Stimulated activated CD4-positive, alpha-beta T cell treated with anti-CD3 and anti-CD28 coated beads, Interleukin-1b, Interleukin-23, amount 100 ng/mL, for 24 hours (primary cell): ENCODE measurements around the gene SEPTIN2.
"Not testable (repeated sequence)": the region's sequence is repeated elsewhere in the genome, so short reads cannot be mapped to it uniquely, and the experiment has no call there.

Experiments
- DNase-seq, 4 experiments: peaks; one replicate each; pipeline ENCODE4 v3.0.0-alpha.2; 2020; ENCODE audit warnings: low read depth in 4 of 4, low spot score in 1 of 4

SEPTIN2 gene

GRCh38 chr2:241286348-241287090 is 29.2 kb upstream of the SEPTIN2 start:
- no peak for DNase-seq

DNA sequence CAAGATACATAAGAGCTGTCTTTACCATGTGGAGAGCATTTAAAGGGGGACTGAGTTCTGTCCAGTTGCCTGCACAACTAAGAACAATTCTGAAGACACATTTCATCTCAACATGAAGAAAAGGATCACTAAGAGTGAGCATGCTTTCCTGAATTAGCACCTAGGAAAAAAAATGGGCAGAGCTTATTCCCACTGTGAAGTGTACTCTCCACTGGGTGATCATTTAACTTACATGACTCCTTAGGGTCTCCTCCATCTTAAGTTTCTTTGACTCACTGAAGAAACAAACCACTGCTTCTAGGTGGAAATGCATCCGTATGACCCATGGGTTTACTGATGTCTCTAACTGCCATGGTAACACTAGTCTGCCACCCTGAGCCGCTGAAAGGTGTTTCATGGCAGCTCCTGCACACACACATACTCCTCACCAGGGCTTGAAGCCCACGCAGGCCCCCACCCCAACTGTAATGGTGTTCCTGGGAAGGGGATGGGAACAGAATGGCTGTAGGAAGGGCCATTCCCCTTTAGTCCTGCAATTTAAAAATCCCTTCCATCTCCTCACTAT is 27.3 kb upstream of the SEPTIN2 start:
- no peak for DNase-seq

DNA sequence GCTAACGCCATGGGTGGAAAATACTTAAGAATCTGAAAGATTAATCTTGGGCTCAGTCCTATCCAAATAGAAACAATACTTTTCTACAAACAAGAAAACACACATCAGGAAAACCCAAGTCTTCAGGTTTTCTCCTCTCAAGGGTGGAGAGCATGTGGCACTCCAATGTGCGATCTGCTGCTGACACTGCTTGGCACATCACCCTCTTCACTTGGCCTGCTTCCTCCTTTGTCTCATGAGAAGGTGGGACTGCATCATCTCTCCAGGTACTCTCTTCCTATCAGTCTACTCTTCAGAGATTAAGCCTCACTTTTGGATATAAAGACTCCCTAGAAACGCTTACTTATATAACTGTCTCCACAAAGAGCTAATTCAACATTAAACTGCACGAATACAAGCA is 26.7 kb upstream of the SEPTIN2 start:
- DNase-seq: no peak

DNA sequence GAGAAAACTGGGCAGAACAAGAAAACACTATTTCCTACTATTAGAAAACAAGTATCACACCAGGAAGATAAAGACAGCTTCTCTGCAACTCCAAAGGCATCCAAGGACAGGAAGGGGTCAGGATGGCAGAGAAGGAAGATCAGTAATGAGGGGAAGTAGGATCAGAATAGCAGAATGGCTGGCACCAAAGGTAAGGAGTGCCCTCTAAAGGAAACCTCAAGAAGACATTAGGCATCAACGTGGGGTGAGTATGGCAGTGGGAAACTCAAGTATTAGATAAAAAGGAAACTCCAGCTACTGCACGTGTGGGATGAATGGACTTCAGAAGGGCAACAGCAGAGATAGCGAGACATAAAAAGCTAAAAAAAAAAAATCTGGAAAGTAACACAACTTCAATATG is 26.1 kb upstream of the SEPTIN2 start:
- no peak for DNase-seq

DNA sequence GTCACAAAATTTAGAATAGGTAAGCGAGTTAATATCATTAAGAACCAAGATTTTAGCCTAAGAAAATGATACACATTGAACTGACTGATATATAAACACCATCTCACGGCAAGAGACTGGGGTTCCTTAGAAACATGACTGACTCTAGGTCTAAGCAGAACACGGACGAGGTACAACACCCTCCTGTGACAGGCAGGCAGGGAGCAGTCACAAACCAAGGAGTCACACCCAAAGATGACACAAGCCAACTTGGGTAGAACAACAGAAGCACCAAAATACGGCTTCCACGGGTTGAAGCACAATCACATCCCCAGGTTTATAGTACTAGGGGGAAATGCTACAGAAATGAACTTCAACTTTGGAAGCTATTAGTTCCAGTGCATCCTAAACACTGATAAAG is 24.6 kb upstream of the SEPTIN2 start:
- DNase-seq: no peak

DNA sequence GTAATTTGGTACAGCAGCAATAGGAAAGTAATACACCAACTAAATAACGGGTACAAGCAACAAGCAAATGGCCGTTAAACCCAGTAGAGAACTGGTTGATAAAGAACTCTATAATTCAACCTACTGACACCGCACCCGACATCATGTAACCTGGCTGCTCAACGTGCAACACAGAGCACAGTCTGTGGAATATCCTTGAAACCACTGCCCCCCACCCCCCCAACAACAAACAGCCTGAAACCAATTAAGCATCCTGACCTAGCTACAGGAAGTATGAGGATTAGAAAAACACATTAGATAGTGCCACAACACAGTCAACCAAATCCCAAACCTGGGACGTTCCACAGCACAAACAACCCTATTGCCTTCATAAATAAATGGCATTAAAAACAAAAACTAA is 23.7 kb upstream of the SEPTIN2 start:
- no peak for DNase-seq

DNA sequence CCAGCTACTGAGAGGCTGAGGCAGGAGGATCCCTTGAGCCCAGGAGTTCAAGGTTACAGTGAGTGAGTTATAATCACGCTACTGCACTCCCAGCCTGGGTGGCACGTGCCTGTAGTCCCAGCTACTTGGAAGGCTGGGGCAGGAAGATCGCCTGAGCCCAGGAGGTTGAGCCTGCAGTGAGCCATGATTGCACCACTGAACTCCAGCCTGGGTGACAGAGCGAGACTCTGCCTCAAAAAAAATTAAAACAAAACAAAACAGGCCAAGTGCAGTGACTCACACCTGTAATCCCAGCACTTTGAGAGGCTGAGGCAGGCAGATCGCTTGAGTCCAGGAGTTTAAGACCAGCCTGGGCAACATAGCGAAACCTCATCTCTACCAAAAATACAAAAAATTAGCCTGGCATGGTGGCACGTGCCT is 22.3 kb upstream of the SEPTIN2 start:
- DNase-seq: not testable (repeated sequence)

- DNase-seq: no peak
Measured at GRCh38 chr2:241295326-241296095, 20.2 kb upstream of the SEPTIN2 start.

DNA sequence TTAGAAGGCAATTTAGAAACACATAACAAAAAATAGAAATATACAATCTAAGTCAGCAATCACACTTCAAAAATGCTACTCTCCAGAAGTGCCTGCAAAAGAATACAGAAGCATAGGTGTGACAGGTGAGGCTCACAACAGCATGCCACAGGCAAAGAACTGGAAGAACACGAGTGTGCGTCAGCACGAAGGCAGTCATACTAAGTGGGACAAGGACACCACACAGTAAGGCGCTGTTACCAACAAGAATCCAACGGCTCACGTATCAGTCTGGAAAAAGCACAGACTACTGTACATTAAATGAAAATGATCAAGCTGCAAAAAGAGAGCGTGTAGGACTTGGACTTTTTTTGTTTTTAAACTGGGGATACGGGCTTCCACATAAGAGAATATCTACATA is 19.0 kb upstream of the SEPTIN2 start:
- no peak for DNase-seq

DNA sequence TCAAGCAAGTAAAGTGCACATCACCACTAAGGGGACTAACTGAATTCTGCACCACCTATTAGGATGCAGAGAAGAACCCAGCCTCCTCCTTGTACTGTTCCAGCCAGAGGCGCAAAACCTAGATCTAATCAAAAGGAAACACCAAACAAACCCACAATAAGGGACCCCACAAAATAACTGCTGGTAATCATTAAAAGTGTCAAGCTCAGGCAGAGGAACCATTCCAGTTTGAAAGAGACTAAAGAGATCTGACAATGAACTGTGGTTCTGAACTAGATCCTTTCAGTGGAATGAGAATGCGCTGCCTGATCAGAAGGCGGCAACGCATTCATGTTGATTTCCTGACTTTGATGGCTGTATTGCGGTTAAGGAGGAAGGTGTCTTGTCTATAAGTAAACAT is 17.1 kb upstream of the SEPTIN2 start:
- no peak for DNase-seq

- DNase-seq: no peak
Measured at GRCh38 chr2:241300000-241300399, 15.7 kb upstream of the SEPTIN2 start.

GRCh38 chr2:241302083-241302482 is 13.6 kb upstream of the SEPTIN2 start:
- DNase-seq: no peak

DNA sequence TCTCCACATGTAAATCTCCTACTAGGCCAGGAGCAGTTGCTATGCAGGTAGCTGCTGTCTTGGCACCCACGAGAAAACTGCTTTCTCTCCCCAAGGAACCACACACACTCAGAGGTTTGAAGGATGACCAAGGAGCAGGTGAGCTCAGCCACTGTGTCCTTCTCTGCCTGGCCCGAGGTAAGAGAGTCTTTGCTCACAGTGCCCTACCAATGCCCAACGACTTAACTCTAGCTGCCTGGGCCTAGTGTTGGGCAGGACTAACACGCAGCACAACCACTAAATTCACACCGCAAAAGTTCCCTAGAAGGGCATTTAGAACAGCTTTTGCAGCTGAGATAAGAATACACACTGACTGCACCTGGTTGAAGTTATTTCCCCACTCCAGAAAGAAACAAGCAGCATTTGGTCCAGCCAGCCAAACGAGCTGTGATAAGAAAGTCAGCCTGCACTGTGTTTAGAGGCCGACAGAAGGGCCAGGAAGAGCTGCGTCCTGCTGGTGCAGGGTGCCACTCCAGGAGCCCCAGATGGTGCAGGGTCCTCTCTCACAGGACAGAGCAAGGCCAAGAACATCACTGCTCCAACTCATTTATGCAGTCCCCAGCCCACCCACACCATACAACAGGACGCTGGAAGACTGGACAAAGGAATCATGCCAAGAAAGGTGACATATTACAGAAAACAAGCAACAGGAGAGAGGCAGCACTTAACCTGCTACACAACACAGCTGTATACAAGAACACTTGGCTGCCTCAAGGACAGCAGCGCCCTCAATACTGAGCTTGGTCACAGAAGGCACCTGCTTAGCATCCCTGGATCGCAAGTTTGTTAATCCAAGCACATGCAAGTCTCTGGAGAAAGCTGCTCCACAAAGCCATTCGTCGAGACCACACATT is 12.7 kb upstream of the SEPTIN2 start:
- no peak for DNase-seq

DNA sequence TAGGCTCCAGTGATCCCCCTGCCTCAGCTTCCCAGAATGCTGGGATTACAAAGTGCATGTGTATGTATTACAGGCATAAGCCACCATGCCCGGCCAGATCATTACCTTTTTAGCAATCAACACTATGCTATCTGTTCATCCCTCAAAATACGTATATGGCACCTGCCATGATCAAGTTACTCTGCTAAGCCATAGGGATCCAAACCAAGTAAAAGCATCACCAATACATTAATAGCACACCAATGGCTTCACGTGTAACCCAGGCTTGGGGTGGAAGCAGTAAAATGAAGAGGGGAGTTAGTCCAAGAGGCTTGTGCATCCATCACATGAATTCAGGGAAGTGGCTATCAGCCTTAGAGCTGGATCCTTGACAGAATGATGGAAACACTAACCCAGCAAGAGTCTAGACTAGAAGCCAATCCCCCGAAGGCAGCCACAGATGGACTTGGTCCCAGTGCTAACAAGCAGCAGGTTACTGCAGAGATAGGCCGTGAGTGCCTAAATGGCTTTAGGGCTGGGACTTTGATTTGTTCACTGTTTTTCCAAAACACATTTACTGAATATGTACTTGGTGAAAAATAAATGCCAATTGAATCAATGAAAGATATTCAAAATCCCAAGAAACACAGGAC is 11.6 kb upstream of the SEPTIN2 start:
- DNase-seq: no peak

GRCh38 chr2:241307055-241307454 is 8.7 kb upstream of the SEPTIN2 start:
- no peak for DNase-seq

DNA sequence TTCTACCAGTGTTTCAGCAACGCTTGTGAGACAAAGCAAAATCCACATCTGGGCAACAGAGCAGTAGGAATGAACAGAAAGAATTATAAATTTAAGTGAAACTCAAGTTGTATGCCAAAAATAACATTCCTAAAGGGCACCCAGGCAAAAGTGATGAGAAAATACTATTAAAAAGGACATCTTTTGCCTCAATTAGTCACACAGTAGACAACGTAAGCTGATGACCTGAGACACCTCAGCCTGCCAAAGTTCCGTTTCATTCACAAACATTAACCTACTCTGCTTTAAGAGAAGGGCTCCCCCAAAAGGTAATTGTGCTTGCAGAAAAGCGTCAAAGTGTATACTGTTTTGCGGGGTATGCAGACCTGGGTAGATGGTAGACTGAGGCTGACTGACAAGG is 7.5 kb upstream of the SEPTIN2 start:
- no peak for DNase-seq

- no peak for DNase-seq
Measured at GRCh38 chr2:241308832-241309500, 6.8 kb upstream of the SEPTIN2 start.

DNA sequence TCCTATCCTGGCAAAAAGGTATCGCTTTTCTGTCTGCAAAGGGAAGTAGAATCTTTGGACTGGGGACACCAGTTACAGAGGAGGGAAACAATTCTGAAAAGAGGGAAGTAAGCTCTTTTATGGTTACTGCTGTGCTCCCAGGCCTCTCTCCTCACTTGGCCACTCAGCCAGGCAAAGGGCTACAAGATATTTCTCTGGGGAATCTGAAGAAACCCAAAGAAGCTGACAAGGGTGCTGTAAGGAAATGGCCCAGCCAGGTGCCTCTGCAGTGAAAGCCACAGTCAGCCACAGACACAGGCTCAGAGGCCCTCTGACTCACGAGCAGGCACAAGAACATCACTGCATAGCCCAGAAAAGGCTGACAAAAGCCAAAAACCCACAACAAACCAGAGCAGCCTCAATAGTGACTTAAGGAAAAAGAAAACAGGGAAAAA is 6.0 kb upstream of the SEPTIN2 start:
- peak in 3 of 4 experiments; percentile 23 to 48 (median 41) for DNase-seq

DNA sequence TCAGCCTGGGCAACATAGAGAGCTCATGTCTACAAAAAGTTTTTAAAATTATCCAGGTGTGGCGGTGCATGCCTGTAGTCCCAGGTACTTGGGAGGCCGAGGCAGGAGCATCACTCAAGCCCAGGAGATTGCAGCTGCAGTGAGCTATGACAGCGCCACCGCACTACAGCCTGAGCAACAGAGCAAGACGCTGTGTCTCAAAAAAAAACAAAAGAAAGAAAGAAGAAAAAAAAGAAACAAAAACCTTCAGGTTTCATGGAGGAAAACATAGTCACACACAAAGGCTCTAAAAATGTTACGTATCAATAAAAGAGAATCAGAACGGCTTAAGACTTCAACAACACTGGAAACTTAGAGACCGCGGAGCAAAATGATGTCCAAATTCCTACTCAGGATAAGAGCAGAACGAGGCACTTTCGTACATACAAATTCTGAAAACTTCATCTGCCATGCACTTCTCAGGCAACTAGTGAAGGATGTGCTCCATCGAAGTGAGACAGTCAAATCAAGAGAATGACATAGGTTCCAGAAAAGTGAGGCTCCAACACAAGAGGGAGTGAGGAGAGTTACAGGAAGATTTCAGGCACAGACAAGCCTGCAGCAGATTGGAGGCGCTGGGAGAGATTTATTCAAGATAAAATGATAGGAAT is 4.7 kb upstream of the SEPTIN2 start:
- no peak for DNase-seq

GRCh38 chr2:241312082-241312481 is 3.6 kb upstream of the SEPTIN2 start:
- DNase-seq: no peak
